ENCODE data around the gene VWCE.

- no peak for TF ChIP-seq CTCF (conservative IDR thresholded peaks at IDR 0.05; ENCODE audit: low read depth, low read length)
- no peak for TF ChIP-seq EZH2 (IDR thresholded peaks at IDR 0.05; ENCODE audit: borderline replicate concordance, low read depth, low read length, poor library complexity, severe bottlenecking)
Measured at GRCh38 chr11:61331651-61332050, 36.5 kb upstream of the VWCE start.

Data from A673 (cell line).